Measurements from ENCODE around the gene CCDC177.

Gene CCDC177

DNA sequence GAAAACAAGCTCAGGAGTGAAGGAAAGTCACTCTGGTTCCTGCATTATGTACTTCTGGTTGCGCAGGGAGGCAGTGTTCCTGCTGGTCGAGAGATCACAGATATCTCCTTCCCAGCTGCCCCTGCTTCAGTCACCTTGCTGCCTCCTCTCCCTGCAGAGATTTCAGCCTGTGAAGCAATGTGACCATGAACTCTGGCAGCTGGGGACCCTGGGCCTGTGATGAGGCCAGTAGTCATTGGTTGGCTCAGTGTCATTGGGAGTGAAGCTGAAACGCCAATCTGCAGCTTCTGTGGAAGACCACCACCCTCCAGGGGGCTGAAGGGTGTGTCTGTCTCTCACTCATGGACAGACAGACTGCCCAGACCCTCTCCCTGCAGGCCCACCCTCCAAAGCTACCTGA, 45.1 kb downstream of the CCDC177 start:
- no peak overlapping the region for H3K4me3 ChIP-seq (ENCODE audit: low read depth, low read length)
- H3K27me3 ChIP-seq (ENCODE audit: insufficient read depth, low read length), result peaks cover 85% of the 10 kb centered on the region
- H3K36me3 ChIP-seq (ENCODE audit: insufficient read depth, low read length), result no peaks in the 10 kb centered on the region
- no peak overlapping the region for H2AFZ ChIP-seq (ENCODE audit: low read length, unreplicated experiment)
- no peaks in the 10 kb centered on the region for H3K4me1 ChIP-seq (ENCODE audit: control insufficient read depth, insufficient read depth, low read length, unreplicated experiment)
- no peaks in the 10 kb centered on the region for H3K79me2 ChIP-seq (ENCODE audit: control insufficient read depth, insufficient read depth, low read length, unreplicated experiment)
- H3K27ac ChIP-seq (ENCODE audit: low read depth, low read length), result no peak overlapping the region

DNA sequence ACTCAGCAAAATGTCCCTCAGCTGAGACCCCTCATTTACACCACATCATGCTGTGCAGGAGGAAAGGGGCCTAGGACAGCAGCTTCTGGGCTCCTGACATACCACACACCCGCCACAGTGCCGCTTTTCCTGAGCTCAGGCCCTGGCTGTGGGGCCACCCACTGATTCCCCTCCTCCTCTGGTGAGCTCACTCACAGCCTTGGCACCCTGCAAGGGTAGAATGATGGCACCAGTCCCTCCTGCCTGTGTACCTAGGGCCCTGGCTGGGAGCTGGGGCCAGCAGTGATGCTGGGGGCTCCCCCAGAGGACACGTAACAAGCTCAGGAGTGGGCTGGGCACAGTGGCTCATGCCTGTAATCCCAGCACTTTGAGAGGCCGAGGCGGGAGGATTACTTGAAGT, 45.7 kb downstream of the CCDC177 start:
- H3K4me1 ChIP-seq (ENCODE audit: control insufficient read depth, insufficient read depth, low read length, unreplicated experiment), result no peaks in the 10 kb centered on the region
- H3K79me2 ChIP-seq (ENCODE audit: control insufficient read depth, insufficient read depth, low read length, unreplicated experiment), result no peaks in the 10 kb centered on the region
- no peaks in the 10 kb centered on the region for H3K36me3 ChIP-seq (ENCODE audit: insufficient read depth, low read length)
- no peak overlapping the region for H3K27ac ChIP-seq (ENCODE audit: low read depth, low read length)
- peaks cover 90% of the 10 kb centered on the region for H3K27me3 ChIP-seq (ENCODE audit: insufficient read depth, low read length)
- no peak overlapping the region for H2AFZ ChIP-seq (ENCODE audit: low read length, unreplicated experiment)
- H3K4me3 ChIP-seq (ENCODE audit: low read depth, low read length), result no peak overlapping the region

DNA sequence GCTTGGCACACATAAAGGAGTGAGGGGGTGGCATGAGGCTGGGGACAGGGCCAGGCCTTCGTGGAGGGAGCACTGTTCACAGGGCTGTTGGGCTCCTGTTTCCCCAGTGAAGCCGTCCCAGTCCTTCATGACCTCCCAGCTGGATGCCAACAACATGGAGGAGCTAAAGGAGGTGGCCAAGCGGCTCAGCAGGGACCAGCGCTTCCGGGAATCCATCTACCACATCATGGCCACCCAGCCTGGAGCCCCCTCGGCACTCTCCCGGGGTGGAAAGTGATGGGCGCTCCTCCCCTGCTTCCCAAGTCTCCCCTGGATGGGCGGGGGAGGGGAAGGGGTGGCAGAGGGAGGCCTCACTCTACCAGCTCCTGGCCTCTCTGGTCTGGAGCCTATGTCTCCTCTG, 46.5 kb downstream of the CCDC177 start:
- H3K79me2 ChIP-seq (ENCODE audit: control insufficient read depth, insufficient read depth, low read length, unreplicated experiment), result no peaks in the 10 kb centered on the region
- no peak overlapping the region for H3K4me3 ChIP-seq (ENCODE audit: low read depth, low read length)

DNA sequence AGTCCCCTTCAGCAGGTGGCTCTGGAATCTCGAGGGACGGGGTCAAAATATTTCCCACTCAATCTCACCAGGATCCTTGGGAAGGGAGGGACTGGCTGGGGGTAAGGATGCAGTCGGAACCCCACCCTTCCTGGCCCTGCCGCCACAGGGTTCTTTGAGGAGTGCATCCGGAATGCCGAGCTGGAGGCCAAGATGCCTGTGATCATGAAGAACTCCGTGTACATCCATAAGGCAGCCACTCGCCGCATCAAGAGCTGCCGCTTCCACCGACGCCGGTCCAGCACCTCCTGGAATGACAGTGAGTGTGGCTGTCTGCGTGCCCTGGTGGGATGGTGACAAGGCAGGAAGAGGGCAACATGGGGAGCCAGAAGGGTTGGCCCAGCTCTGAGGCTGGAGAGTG, 47.0 kb downstream of the CCDC177 start:
- Histone ChIP-seq H3K36me3 (ENCODE audit: insufficient read depth, low read length) (no peaks in the 10 kb centered on the region), H3K27me3 (ENCODE audit: insufficient read depth, low read length) (peaks cover 90% of the 10 kb centered on the region), H3K27ac (ENCODE audit: low read depth, low read length) (no peak overlapping the region), H2AFZ (ENCODE audit: low read length, unreplicated experiment) (no peak overlapping the region), H3K4me3 (ENCODE audit: low read depth, low read length) (no peak overlapping the region), H3K79me2 (ENCODE audit: control insufficient read depth, insufficient read depth, low read length, unreplicated experiment) (no peaks in the 10 kb centered on the region), H3K4me1 (ENCODE audit: control insufficient read depth, insufficient read depth, low read length, unreplicated experiment) (no peaks in the 10 kb centered on the region)

More for the DNA sequence above, 46.5 kb downstream of the CCDC177 start:
- H3K36me3 ChIP-seq (ENCODE audit: insufficient read depth, low read length), result no peaks in the 10 kb centered on the region
- no peak overlapping the region for H3K27ac ChIP-seq (ENCODE audit: low read depth, low read length)
- H2AFZ ChIP-seq (ENCODE audit: low read length, unreplicated experiment), result no peak overlapping the region
- peaks cover 90% of the 10 kb centered on the region for H3K27me3 ChIP-seq (ENCODE audit: insufficient read depth, low read length)
- no peaks in the 10 kb centered on the region for H3K4me1 ChIP-seq (ENCODE audit: control insufficient read depth, insufficient read depth, low read length, unreplicated experiment)

DNA sequence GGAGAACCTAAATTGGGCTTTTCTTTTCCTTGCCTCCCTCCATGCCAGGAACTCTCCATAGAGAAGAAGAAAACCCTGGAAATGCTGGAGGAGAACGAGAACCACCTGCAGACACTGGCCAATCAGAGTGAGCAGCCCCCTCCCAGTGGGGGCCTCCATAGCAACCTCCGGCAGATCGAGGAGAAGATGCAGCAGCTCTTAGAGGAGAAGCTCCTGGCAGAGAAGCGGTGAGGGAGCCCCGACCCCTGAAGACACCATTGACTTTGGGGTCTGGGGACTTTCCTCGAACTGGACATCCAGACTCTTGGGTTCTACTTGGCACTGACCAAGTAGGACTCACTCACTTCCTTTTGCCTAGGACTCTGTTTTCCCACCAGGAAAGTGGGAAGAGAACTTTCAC, 48.8 kb downstream of the CCDC177 start:
- Histone ChIP-seq H2AFZ (ENCODE audit: low read length, unreplicated experiment) (no peak overlapping the region), H3K27me3 (ENCODE audit: insufficient read depth, low read length) (peaks cover 94% of the 10 kb centered on the region), H3K4me3 (ENCODE audit: low read depth, low read length) (no peak overlapping the region), H3K79me2 (ENCODE audit: control insufficient read depth, insufficient read depth, low read length, unreplicated experiment) (no peaks in the 10 kb centered on the region), H3K4me1 (ENCODE audit: control insufficient read depth, insufficient read depth, low read length, unreplicated experiment) (no peaks in the 10 kb centered on the region), H3K27ac (ENCODE audit: low read depth, low read length) (no peak overlapping the region), H3K36me3 (ENCODE audit: insufficient read depth, low read length) (no peaks in the 10 kb centered on the region)

DNA sequence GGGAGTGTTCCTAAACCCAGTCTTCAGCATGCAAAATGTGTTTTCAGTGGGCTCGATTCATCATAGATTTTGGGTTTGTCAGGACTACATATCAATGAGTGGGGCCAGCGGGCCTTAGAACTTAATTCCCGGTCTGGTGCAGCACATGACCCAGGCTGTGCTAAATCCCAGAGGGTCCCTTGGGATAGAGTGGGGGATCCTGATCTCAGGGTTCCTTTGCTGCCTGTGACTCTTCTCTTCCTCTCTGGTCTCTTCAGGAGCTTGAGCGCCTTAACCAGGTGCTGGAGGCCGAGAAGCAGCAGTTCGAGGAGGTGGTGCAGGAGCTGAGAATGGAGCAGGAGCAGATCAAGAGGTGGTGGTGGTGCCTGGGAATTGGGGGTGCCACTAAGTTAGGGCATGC, 52.6 kb downstream of the CCDC177 start:
- Histone ChIP-seq H3K4me3 (ENCODE audit: low read depth, low read length) (no peak overlapping the region), H3K79me2 (ENCODE audit: control insufficient read depth, insufficient read depth, low read length, unreplicated experiment) (no peaks in the 10 kb centered on the region), H3K27ac (ENCODE audit: low read depth, low read length) (no peak overlapping the region), H3K4me1 (ENCODE audit: control insufficient read depth, insufficient read depth, low read length, unreplicated experiment) (no peaks in the 10 kb centered on the region), H2AFZ (ENCODE audit: low read length, unreplicated experiment) (no peak overlapping the region), H3K36me3 (ENCODE audit: insufficient read depth, low read length) (no peaks in the 10 kb centered on the region), H3K27me3 (ENCODE audit: insufficient read depth, low read length) (peaks cover 84% of the 10 kb centered on the region)
